HUES6 (cell line): Measurements from ENCODE around the gene WDR36.

Experiments
- H3K27ac ChIP-seq: 2 replicates; pipeline ENCODE4 v1.7.0; 2013; ENCODE audit warnings: low read depth, mild to moderate bottlenecking, low read length, inconsistent platforms
- H3K27me3 ChIP-seq: 2 replicates; pipeline ENCODE4 v1.6.1; 2013; ENCODE audit warnings: low read length; ENCODE audit not compliant: control insufficient read depth, insufficient read depth
- H3K36me3 ChIP-seq: 2 replicates; pipeline ENCODE4 v1.6.1; 2013; ENCODE audit warnings: low read length; ENCODE audit not compliant: control insufficient read depth, insufficient read depth
- H3K4me1 ChIP-seq: 2 replicates; pipeline ENCODE4 v1.6.1; 2013; ENCODE audit warnings: low read length; ENCODE audit not compliant: control insufficient read depth, insufficient read depth
- H3K4me3 ChIP-seq: 2 replicates; pipeline ENCODE4 v1.5.1; 2013; ENCODE audit warnings: low read depth, low read length
- H3K9ac ChIP-seq: one replicate; pipeline ENCODE4 v1.6.1; 2013; ENCODE audit warnings: mild to moderate bottlenecking, low read length
- H3K9me3 ChIP-seq: 2 replicates; pipeline ENCODE4 v1.6.1; 2013; ENCODE audit warnings: low read depth, low read length; ENCODE audit not compliant: control insufficient read depth, insufficient read depth

WDR36 gene

DNA sequence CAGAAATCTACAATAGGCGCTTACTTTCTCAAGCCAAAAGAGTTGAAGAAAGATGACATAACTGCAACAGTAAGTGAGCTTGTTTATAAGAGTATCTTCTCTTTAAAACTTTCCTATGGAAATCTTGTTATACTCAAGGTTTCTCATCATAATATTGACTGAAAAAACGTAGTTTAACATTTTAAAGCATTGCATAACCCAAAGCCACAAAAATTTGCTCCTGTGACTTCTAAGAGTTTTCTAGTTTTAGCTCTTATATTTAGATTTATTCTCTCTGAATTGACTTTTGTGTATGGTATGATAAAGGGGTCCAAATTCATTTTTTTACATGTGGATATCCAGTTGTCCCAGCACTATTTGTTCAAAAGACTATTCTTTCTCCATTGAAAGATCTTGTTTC, 15.2 kb downstream of the WDR36 start:
- Histone ChIP-seq H3K27ac (no peak overlapping the region), H3K36me3 (peaks cover 99% of the 10 kb centered on the region), H3K4me1 (no peaks in the 10 kb centered on the region), H3K27me3 (no peaks in the 10 kb centered on the region), H3K4me3 (no peak overlapping the region), H3K9ac (no peak overlapping the region), H3K9me3 (no peaks in the 10 kb centered on the region)

GRCh38 chr5:111111956-111112355, 19.8 kb downstream of the WDR36 start:
- H3K27me3 ChIP-seq, result no peaks in the 10 kb centered on the region
- no peak overlapping the region for H3K27ac ChIP-seq
- H3K9ac ChIP-seq, result no peak overlapping the region
- H3K9me3 ChIP-seq, result no peaks in the 10 kb centered on the region
- peaks cover 72% of the 10 kb centered on the region for H3K36me3 ChIP-seq
- H3K4me1 ChIP-seq, result peaks cover 8% of the 10 kb centered on the region
- no peak overlapping the region for H3K4me3 ChIP-seq

DNA sequence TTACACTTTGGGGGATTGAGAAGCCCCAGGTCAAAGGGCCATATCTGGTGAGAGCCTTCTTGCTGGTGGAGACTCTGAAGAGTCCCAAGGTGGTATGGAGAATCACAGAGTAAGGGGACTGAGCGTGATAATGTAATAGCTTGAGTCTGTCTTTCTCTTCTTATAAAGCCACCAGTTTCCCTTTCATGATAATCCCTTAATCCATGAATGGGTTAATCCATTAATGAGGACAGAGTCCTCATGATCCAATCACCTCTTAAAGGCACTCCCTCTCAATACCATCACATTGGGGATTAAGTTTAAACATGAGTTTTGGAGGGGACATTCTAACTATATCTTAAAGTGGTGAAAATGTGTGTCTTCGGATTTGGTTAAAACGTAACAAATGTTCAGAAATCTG, 21.5 kb downstream of the WDR36 start:
- peaks cover 23% of the 10 kb centered on the region for H3K4me1 ChIP-seq
- H3K4me3 ChIP-seq, result no peak overlapping the region
- peaks cover 61% of the 10 kb centered on the region for H3K36me3 ChIP-seq
- H3K9me3 ChIP-seq, result no peaks in the 10 kb centered on the region
- H3K27me3 ChIP-seq, result no peaks in the 10 kb centered on the region
- H3K27ac ChIP-seq, result no peak overlapping the region
- H3K9ac ChIP-seq, result no peak overlapping the region

DNA sequence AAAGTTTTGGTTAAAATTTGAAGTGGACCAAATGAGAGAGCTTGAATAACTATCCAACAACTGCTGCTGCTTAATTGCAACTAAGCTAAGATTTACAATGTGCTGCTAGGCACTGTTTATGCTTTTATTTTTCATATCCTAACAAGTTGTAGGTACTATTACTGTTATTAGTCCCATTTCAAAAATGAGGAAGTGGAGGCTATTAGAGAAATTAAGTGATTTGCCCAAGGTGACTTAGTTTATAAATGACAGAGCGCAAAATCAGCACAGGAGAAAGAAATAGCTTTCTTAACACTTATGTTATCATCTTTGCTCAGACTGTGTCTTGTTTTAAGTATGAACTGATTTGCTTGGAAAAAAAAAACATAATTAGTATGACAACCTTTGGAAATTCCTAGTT, 23.1 kb downstream of the WDR36 start:
- peaks cover 28% of the 10 kb centered on the region for H3K4me1 ChIP-seq
- no peak overlapping the region for H3K4me3 ChIP-seq
- no peaks in the 10 kb centered on the region for H3K27me3 ChIP-seq
- H3K36me3 ChIP-seq, result peaks cover 58% of the 10 kb centered on the region
- no peaks in the 10 kb centered on the region for H3K9me3 ChIP-seq
- no peak overlapping the region for H3K27ac ChIP-seq
- no peak overlapping the region for H3K9ac ChIP-seq

DNA sequence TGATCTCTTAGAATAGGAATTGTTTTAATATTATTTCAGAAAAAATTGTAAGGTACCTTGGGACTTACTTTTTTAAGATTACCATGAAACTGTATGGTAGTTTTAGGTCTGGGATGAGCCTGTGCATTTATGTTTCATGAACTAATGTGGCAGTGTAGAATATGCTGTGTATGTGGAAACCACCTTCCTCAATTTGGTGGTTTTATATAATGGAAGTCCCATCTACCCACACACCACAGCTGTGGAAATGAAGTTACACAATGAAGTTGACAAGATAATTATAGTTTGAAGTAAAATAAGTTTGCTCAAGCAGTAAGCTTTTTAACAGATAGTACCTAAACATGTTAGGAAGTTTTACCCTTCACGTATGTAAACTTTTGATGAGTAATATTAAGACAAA, 24.4 kb downstream of the WDR36 start:
- H3K9ac ChIP-seq, result no peak overlapping the region
- no peaks in the 10 kb centered on the region for H3K27me3 ChIP-seq
- 0 out of 2 replicates have a peak overlapping the region, but pooled peaks have one; percentile 22 for H3K4me3 ChIP-seq
- peak overlapping the region; percentile 89 for H3K27ac ChIP-seq
- H3K9me3 ChIP-seq, result no peaks in the 10 kb centered on the region
- peaks cover 28% of the 10 kb centered on the region for H3K4me1 ChIP-seq
- peaks cover 59% of the 10 kb centered on the region for H3K36me3 ChIP-seq

GRCh38 chr5:111117136-111117535, 25.0 kb downstream of the WDR36 start:
- Histone ChIP-seq H3K4me1 (peaks cover 28% of the 10 kb centered on the region), H3K4me3 (0 out of 2 replicates have a peak overlapping the region, but pooled peaks have one; percentile 22), H3K9ac (peak overlapping the region; percentile 50), H3K9me3 (no peaks in the 10 kb centered on the region), H3K27me3 (no peaks in the 10 kb centered on the region), H3K36me3 (peaks cover 59% of the 10 kb centered on the region), H3K27ac (peak overlapping the region; percentile 89)

DNA sequence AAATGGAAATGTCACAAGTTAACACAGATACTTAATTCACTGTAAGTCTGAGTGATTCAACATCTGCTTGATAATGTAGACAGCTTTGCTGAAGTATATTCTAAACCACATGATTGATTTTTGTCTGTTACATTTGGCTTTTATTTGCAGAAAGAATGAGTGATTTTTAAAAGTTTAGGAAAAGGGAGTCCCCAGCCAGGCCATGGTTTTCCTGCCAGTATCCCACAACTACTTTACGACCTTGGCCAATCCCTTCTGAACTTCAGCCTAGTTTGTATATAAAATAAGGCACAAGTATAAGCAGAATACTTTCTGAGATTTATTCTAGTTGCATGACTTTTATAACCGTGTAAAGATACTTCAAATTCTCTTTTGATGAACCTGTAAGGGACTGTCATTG, 27.1 kb downstream of the WDR36 start:
- H3K36me3 ChIP-seq, result peaks cover 61% of the 10 kb centered on the region

DNA sequence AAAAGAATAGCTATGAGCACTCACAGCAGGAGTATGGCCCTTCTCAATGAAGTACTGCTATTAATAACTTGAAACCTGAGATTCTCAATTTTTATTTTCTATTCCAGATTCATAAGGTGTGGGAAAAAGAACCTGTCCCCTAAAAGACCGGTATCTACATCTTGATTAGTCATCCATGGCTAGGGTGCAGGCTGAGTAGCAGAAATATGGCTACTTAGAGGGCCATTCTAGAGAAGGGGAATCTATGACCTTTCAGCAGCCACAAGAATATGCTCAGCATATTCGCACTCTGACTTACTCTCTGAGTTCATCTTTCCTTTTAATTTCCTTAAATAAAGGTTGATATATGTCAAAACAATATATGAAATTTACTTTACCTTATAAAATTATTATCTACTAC, 27.7 kb downstream of the WDR36 start:
- Histone ChIP-seq H3K36me3 (peaks cover 65% of the 10 kb centered on the region), H3K4me3 (no peak overlapping the region), H3K9ac (no peak overlapping the region), H3K9me3 (no peaks in the 10 kb centered on the region), H3K27me3 (no peaks in the 10 kb centered on the region), H3K4me1 (peaks cover 28% of the 10 kb centered on the region), H3K27ac (no peak overlapping the region)

More for the DNA sequence above, 27.1 kb downstream of the WDR36 start:
- no peak overlapping the region for H3K9ac ChIP-seq
- peaks cover 28% of the 10 kb centered on the region for H3K4me1 ChIP-seq
- no peaks in the 10 kb centered on the region for H3K9me3 ChIP-seq
- H3K27me3 ChIP-seq, result no peaks in the 10 kb centered on the region
- peak overlapping the region; percentile 52 for H3K27ac ChIP-seq
- H3K4me3 ChIP-seq, result no peak overlapping the region

DNA sequence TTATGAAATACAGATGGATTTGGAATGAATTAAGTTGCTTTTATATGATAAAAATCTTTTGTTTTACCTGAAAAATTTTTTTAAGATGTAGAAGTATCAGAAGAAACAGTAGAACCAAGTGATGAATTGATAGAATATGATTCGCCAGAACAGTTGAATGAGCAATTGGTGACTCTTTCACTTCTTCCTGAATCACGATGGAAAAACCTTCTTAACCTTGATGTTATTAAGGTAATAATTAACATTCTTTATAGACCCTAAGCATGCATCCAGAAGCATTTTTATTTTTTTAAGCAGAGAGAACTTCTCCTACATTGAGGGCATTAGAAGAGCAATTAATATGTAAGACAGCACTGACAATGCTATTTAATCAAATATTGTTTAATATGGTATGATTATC, 28.8 kb downstream of the WDR36 start:
- H3K4me3 ChIP-seq, result no peak overlapping the region
- H3K27ac ChIP-seq, result no peak overlapping the region
- H3K9me3 ChIP-seq, result no peaks in the 10 kb centered on the region
- H3K27me3 ChIP-seq, result no peaks in the 10 kb centered on the region
- peaks cover 28% of the 10 kb centered on the region for H3K4me1 ChIP-seq
- no peak overlapping the region for H3K9ac ChIP-seq
- peaks cover 74% of the 10 kb centered on the region for H3K36me3 ChIP-seq

DNA sequence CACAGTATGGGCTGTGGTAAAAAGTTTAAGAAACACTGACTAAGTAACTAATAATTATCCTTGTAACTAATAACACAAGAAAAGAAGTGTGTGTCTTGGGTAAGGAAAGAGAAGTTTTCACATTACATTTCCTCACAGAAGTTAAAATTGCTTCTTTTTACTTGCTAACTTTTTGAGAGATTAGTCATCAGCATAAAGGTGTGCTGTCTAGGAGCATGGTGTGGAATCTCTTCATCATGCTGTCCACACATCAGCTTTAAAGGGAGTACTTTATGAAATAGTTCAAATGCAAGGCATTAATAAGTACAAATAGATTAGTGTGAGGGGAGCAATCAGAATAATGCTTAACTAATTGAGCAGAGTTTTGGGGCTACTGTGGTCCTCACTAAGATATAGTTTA, 29.8 kb downstream of the WDR36 start:
- Histone ChIP-seq H3K9me3 (no peaks in the 10 kb centered on the region), H3K36me3 (peaks cover 83% of the 10 kb centered on the region), H3K9ac (no peak overlapping the region), H3K27ac (0 out of 2 replicates have a peak overlapping the region, but pooled peaks have one; percentile 23), H3K4me1 (peaks cover 25% of the 10 kb centered on the region), H3K27me3 (no peaks in the 10 kb centered on the region), H3K4me3 (no peak overlapping the region)

- H3K4me3 ChIP-seq, result no peak overlapping the region
- H3K36me3 ChIP-seq, result peaks cover 87% of the 10 kb centered on the region
- no peaks in the 10 kb centered on the region for H3K27me3 ChIP-seq
- H3K4me1 ChIP-seq, result peaks cover 24% of the 10 kb centered on the region
- H3K27ac ChIP-seq, result no peak overlapping the region
- H3K9ac ChIP-seq, result no peak overlapping the region
- no peaks in the 10 kb centered on the region for H3K9me3 ChIP-seq
Measured at GRCh38 chr5:111122398-111122797, 30.2 kb downstream of the WDR36 start.

DNA sequence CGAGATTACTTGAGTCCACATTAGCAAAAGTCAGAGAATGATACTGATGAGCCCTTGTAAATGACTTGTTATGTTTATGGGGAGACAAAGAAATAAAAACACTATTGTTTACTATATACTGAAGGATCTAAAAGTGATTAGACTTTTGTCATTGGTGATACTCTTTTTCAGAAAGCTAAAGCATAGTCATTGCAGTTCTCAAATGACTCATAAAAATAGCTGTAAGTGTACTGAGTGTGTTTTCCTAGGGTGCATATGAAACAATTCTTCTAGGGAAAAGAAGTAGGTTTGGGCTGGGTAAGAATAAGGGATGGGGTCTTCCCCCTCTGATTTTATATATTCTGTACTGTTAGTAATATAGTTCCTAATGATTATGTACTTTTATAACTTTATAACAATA, 32.6 kb downstream of the WDR36 start:
- Histone ChIP-seq H3K9ac (no peak overlapping the region), H3K36me3 (peaks cover 75% of the 10 kb centered on the region), H3K4me1 (peaks cover 27% of the 10 kb centered on the region), H3K4me3 (no peak overlapping the region), H3K27me3 (no peaks in the 10 kb centered on the region), H3K27ac (no peak overlapping the region), H3K9me3 (no peaks in the 10 kb centered on the region)
